GM12878 (cell line): ENCODE data around the gene SCYGR6.

Experiments used
- CTCF ChIP-seq, 3 experiments: IDR thresholded peaks in 2 of 3; conservative IDR thresholded peaks in 1 of 3; 2 replicates each; pipeline ENCODE4 v1.5.1; 2011; ENCODE audit warnings: low read depth in 3 of 3, low read length in 3 of 3, mild to moderate bottlenecking in 3 of 3, control low read depth in 2 of 3, moderate library complexity in 2 of 3, inconsistent platforms in 1 of 3, mixed read lengths in 1 of 3; ENCODE audit not compliant: control insufficient read depth in 2 of 3, insufficient read depth in 1 of 3; ENCODE audit errors: extremely low read depth in 1 of 3
- NR2F1 ChIP-seq: fragments of 450-650 bp; conservative IDR thresholded peaks from 2 replicates; pipeline ENCODE4 v1.6.1; 2017; ENCODE audit warnings: mild to moderate bottlenecking
- POLR2A ChIP-seq: IDR thresholded peaks from 2 replicates; pipeline ENCODE4 v1.6.1; 2011; ENCODE audit warnings: low read depth, mild to moderate bottlenecking, low read length
- REST ChIP-seq: IDR thresholded peaks from 2 replicates; pipeline ENCODE4 v1.6.1; 2012; ENCODE audit warnings: mild to moderate bottlenecking, low read depth, low read length
- ZNF622 ChIP-seq: fragments of 450-650 bp; IDR thresholded peaks from 2 replicates; pipeline ENCODE4 v1.6.1; 2017; ENCODE audit warnings: mild to moderate bottlenecking, inconsistent platforms

GRCh38 chr2:227710986-227711385 is 13.6 kb downstream of the SCYGR6 start:
- TF ChIP-seq NR2F1 (no peak), CTCF (IDR thresholded peaks at IDR 0.05 in 2 of 3, conservative IDR thresholded peaks at IDR 0.05 in 1 of 3; ENCODE audit: control insufficient read depth in 2 of 3, extremely low read depth in 1 of 3, insufficient read depth in 1 of 3, low read depth in 3 of 3, low read length in 3 of 3) (no peak), ZNF622 (no peak), REST (no peak), POLR2A (no peak)
